HG03060 (cell line): Measurements from ENCODE around the gene MRPS35.

Source experiments
- ATAC-seq: cut with Tn5 transposase; IDR thresholded peaks from one replicate; pipeline ENCODE4 v1.9.1; 2021; ENCODE audit warnings: low read depth, moderate number of reproducible peaks; ENCODE audit not compliant: unreplicated experiment

MRPS35 gene

DNA sequence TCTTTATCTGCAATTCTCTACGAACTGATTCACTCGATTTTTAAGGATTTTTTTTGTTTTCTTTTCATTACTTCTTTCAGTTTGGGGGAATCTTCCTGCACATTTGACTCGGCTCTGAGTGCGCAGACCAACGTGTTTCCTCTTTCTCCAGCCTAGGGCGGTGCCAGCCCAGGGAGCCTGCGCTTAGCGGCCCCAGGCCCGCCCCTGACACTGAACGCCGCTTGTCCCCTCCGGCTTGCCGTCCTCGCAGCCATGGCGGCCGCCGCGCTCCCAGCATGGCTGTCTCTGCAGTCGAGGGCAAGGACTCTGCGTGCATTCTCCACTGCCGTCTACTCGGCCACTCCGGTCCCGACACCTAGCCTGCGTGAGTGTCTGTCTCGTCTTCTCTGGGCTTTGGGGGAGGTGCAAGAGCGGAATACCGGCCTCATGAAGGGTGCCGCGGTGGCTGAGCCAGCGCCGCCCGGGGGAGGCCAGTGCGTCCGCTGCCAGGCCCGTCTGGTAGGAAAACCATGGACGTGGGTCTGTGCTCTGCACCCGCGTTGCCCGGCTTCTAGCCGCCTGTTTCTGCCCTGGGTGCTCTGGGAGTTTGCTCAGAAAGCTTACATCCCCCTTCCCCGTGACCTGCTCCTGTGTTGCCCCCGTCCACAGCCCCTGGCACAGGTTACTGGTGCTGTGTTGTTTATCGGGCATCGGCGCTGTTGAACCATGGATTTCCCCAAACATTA lies at the start of gene MRPS35:
MRPS35 (plus strand) TSS at position 241 of the 725 bp plus-strand sequence; CDS start at position 253, 12 bp downstream.
- ATAC-seq: peak; percentile 91

- ATAC-seq: no peak
These were observed 44.9 kb upstream of the MRPS35 start for GRCh38 chr12:27665704-27666103.

- no peak for ATAC-seq
These were observed 44.1 kb upstream of the MRPS35 start for GRCh38 chr12:27666510-27666909.

DNA sequence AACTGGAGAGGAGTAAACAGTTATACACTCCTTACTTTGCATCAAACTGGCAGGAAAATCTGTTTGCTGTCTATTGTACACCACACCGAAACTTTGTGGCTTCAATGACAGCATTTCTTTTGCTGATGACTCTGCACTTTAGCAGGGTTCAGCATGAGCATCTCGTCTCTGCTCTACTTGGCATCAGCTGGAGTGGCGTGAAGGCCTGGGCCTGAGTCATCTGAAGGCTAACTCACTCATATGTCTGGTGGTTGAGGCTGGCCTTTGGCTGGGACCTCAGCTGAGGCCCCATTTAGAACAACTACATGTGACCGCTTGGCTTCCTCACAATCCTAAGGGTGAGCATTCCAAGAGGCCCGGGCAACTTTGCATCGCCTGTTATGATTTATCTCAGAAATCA lies 43.1 kb upstream of the MRPS35 start:
- no peak for ATAC-seq

- no peak for ATAC-seq
These were observed 38.6 kb upstream of the MRPS35 start for GRCh38 chr12:27672051-27672450.

DNA sequence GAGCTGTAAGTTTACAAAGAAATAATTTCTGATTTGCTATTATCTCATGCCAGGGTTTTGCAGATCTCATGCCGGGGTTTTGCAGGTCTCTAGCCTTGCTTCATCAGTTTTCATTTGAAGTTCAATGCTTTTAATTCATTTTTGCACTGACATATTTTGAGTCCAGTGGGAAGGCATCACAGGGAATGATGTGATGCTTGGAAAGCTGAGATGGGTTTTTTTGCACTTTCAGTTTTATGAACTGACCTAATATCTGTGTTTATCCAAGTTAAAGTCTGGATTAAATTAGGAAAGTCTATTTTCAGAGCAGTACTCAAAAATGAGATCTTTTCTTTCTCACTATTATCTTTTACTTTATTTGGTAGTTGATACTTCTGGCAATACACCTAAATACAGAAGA lies 38.0 kb upstream of the MRPS35 start:
- ATAC-seq: no peak

- ATAC-seq: no peak
These were observed 37.4 kb upstream of the MRPS35 start for GRCh38 chr12:27673101-27673718.

DNA sequence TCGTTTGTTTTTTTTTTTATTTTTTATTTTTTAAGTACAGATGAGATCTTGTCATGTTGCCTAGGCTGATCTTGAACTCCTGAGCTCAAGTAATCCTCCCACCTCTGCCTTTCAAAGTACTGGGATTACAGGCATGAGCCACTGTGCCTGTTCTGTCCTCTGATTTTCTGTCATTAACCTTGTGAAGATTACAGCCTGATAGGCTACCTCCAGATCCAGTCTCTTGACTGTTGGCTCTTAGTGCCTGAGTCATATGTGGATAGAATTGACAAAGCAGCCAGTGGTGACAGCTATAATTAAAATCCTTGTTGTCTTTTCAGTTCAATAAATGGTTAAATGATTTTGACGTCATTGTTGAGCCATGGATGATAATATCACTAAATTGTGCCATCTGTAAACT lies 35.6 kb upstream of the MRPS35 start:
- no peak for ATAC-seq

GRCh38 chr12:27680619-27681018 lies 30.0 kb upstream of the MRPS35 start:
- no peak for ATAC-seq

- ATAC-seq: no peak
These were observed 28.1 kb upstream of the MRPS35 start for GRCh38 chr12:27682534-27682933.

GRCh38 chr12:27685274-27685673 lies 25.4 kb upstream of the MRPS35 start:
- no peak for ATAC-seq

DNA sequence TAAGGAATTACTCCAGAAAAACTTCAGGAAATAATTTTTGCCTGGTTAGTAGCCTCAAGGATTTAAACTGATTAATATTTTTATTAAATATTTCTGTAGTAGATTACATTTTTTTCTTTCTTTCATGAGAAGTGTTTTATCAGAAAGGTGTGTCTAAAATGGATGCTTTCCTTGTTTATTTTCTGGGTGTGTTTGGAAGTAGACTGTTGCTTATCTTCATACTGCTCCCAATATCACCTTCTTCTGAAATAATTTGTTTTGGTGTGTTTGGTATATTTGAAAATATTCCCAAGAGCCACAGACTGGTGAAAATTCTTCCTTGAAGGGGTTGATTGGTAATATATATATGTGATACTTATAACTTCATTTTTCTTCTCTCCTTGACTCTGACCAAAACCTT lies 24.5 kb upstream of the MRPS35 start:
- ATAC-seq: no peak

- no peak for ATAC-seq
These were observed 22.0 kb upstream of the MRPS35 start for GRCh38 chr12:27688671-27689070.

DNA sequence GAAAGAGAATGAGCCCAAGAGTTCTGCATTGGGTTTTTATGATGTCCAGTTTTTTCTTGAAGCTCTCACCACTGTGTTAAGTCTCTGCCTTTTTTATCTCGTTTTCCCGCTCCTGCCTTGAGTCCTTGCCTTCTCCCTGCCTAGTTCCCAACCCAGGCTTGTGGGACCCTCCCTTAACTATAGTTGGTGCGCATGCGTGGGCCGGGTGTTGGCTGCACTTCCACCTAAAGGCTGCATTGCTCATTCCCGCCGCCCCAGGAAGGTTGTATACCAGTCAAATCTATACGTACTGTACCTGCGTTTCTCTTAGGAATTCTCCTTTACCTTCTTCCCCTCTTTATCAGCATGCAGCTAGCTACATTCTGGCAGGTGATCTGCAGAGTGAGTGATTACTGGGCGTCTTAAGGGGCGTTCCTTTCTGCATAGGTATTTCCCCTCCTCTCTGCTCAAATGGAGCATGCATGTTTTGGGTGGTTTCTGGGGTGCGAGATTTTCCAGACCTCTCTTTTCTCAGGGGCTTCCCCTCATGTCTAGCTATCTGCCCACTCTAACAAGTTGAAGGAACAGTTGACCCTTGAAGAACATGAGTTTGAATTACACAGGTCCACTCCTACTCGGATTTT lies 21.0 kb upstream of the MRPS35 start:
- no peak for ATAC-seq

GRCh38 chr12:27693403-27693802 lies 17.2 kb upstream of the MRPS35 start:
- ATAC-seq: no peak

- ATAC-seq: no peak
These were observed 14.9 kb upstream of the MRPS35 start for GRCh38 chr12:27695556-27696292.

DNA sequence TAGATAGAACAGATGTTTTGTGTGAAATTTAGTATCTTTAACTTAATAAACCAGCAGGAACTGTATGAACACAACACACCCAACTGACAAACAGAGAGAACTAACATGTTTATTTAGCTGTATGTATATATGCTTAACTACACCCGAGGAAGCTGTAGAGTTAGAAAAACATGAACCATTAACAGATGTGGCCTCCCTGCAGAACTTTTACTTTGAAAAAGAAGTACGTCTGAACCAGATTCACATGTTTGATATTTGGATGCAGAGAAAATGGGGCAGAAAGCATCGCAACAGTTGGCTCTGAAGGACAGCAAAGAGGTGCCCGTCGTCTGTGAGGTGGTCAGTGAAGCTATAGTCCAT lies 14.4 kb upstream of the MRPS35 start, which contains the start of gene REP15:
REP15 (plus strand) TSS at position 155 of the 360 bp plus-strand sequence; CDS start at position 271, 116 bp downstream.
- ATAC-seq: no peak

DNA sequence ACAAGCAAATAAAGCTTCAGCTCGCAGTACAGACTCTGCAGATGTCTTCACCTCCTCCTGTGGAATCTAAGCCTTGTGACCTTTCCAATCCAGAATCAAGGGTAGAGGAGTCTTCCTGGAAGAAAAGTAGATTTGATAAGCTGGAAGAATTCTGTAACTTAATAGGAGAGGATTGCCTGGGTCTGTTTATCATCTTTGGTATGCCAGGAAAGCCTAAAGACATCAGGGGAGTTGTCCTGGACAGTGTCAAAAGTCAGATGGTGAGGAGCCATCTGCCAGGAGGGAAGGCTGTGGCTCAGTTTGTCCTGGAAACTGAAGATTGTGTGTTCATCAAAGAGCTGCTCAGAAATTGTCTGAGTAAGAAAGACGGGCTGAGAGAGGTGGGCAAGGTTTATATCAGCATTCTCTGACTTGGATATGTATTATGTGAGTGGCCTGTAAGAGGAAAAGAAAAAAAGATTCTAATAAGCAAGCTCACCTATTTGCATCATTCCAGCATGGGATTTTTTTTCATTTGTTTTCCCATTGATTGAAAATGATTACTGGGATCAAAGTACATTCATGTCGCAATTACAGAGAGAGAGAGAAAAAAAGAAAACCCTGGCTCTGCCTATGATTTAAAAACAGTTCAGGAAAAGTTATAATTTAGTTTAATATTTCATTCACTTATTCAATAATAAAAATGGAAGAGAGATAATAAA lies 13.6 kb upstream of the MRPS35 start:
- no peak for ATAC-seq

- ATAC-seq: peak; percentile 79
These were observed 6.7 kb upstream of the MRPS35 start for GRCh38 chr12:27703720-27704452.

DNA sequence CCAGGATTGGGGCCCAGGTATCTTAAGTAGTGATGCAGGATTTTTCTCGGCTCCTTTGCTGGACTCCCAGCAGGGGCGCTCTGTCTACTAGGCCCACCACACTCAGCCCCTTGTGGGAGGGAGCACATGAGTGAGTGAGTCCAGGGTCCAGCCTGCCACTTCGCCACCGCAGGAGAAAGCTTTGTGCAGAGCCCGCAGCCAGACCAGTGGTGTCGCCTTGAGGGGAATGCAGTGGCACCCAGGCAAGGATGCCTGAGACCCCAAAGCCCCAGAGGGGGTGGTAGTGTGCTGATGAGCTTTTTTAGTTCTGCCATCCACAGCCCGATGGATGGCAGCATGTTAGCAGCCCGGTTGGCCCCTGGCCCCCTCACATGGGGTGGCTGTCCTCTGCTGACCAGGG lies 5.4 kb upstream of the MRPS35 start:
- no peak for ATAC-seq
